Nephron progenitor cell (in vitro differentiated cells): Measurements from ENCODE around the gene CHRDL2.
A peak's percentile ranks its signal among the peaks of the same experiment; 100 is the strongest.
"Not testable (repeated sequence)": the region's sequence is repeated elsewhere in the genome, so short reads cannot be mapped to it uniquely, and the experiment has no call there.

Experiments
- DNase-seq: peaks from one replicate; pipeline ENCODE4 v3.0.0; 2021
- H3K27ac Mint-ChIP-seq: 2 replicates; pipeline ENCODE4 v1.8.0; 2021; ENCODE audit warnings: mild to moderate bottlenecking, moderate library complexity, mixed read lengths
- H3K27me3 Mint-ChIP-seq: 2 replicates; pipeline ENCODE4 v1.8.0; 2021; ENCODE audit warnings: mild to moderate bottlenecking, low read depth, mixed read lengths; ENCODE audit not compliant: poor library complexity
- H3K36me3 Mint-ChIP-seq: 2 replicates; pipeline ENCODE4 v1.8.0; 2021; ENCODE audit warnings: low read depth, mixed read lengths
- H3K4me1 Mint-ChIP-seq: 2 replicates; pipeline ENCODE4 v1.8.0; 2021; ENCODE audit warnings: mixed read lengths
- H3K4me3 Mint-ChIP-seq: 2 replicates; pipeline ENCODE4 v1.8.0; 2021; ENCODE audit warnings: mild to moderate bottlenecking, moderate library complexity, mixed read lengths
- H3K9me3 Mint-ChIP-seq: 2 replicates; pipeline ENCODE4 v1.8.0; 2021; ENCODE audit warnings: mild to moderate bottlenecking, moderate library complexity, mixed read lengths
- CTCF ChIP-seq: fragments of 200-600 bp; sonication (generic); IDR thresholded peaks from 2 replicates; pipeline ENCODE4 v1.5.0; 2021; ENCODE audit warnings: antibody characterized with exemption

CHRDL2 gene

GRCh38 chr11:74776546-74776945 lies 45.3 kb upstream of the CHRDL2 start:
- no peak for TF ChIP-seq CTCF
- Mint-ChIP-seq H3K27me3 (no peaks in the 10 kb centered on the region), H3K9me3 (no peaks in the 10 kb centered on the region), H3K4me3 (no peak overlapping the region), H3K27ac (no peak overlapping the region), H3K36me3 (no peaks in the 10 kb centered on the region), H3K4me1 (peaks cover 9% of the 10 kb centered on the region)
- DNase-seq = no peak

GRCh38 chr11:74775762-74776161 lies 44.5 kb upstream of the CHRDL2 start:
- H3K36me3 Mint-ChIP-seq = no peaks in the 10 kb centered on the region
- H3K27ac Mint-ChIP-seq = no peak overlapping the region
- H3K9me3 Mint-ChIP-seq = no peaks in the 10 kb centered on the region

DNA sequence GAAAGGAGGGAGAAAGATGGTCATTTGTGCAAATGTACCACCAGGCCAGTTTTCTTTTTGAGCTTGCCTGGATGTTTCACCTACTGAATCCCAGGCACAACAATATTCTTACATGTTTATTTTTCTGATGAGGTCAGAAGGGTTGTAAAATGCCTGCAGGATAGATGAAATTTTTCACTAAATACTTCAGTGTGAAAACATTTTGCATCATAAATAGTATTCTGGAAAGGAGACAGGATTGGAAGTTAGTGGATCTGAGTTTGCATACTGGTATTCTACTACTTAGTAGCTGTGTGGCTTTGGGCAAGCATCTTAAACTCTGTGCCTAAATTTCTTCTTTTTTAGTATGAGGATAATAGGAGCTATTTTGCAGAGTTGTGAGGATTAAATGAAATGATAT lies 42.2 kb upstream of the CHRDL2 start:
- H3K27ac Mint-ChIP-seq = no peak overlapping the region
- no peak overlapping the region for H3K4me3 Mint-ChIP-seq

More at GRCh38 chr11:74775762-74776161, 44.5 kb upstream of the CHRDL2 start:
- H3K4me3 Mint-ChIP-seq = no peak overlapping the region
- H3K27me3 Mint-ChIP-seq = no peaks in the 10 kb centered on the region
- no peak for DNase-seq
- peaks cover 9% of the 10 kb centered on the region for H3K4me1 Mint-ChIP-seq
- no peak for TF ChIP-seq CTCF

GRCh38 chr11:74771139-74771538 lies 39.9 kb upstream of the CHRDL2 start:
- no peak for TF ChIP-seq CTCF
- H3K4me1 Mint-ChIP-seq = peaks cover 9% of the 10 kb centered on the region
- DNase-seq = no peak
- peaks cover 6% of the 10 kb centered on the region for H3K9me3 Mint-ChIP-seq
- H3K4me3 Mint-ChIP-seq = no peak overlapping the region
- no peak overlapping the region for H3K27ac Mint-ChIP-seq
- peaks cover 10% of the 10 kb centered on the region for H3K36me3 Mint-ChIP-seq
- no peaks in the 10 kb centered on the region for H3K27me3 Mint-ChIP-seq

More for the DNA sequence above, 42.2 kb upstream of the CHRDL2 start:
- DNase-seq = no peak
- Mint-ChIP-seq H3K27me3 (no peaks in the 10 kb centered on the region), H3K4me1 (peaks cover 9% of the 10 kb centered on the region), H3K9me3 (no peaks in the 10 kb centered on the region), H3K36me3 (no peaks in the 10 kb centered on the region)
- no peak for TF ChIP-seq CTCF

GRCh38 chr11:74770456-74770855 lies 39.2 kb upstream of the CHRDL2 start:
- Mint-ChIP-seq H3K4me3 (no peak overlapping the region), H3K36me3 (peaks cover 16% of the 10 kb centered on the region), H3K9me3 (peaks cover 9% of the 10 kb centered on the region), H3K27ac (no peak overlapping the region), H3K27me3 (no peaks in the 10 kb centered on the region), H3K4me1 (peaks cover 9% of the 10 kb centered on the region)
- DNase-seq = no peak
- TF ChIP-seq CTCF = no peak

GRCh38 chr11:74769055-74769707 lies 38.0 kb upstream of the CHRDL2 start:
- Mint-ChIP-seq H3K27me3 (no peaks in the 10 kb centered on the region), H3K4me1 (peaks cover under 1% of the 10 kb centered on the region), H3K27ac (no peak overlapping the region), H3K36me3 (peaks cover 23% of the 10 kb centered on the region), H3K4me3 (no peak overlapping the region), H3K9me3 (peaks cover 22% of the 10 kb centered on the region)
- TF ChIP-seq CTCF = no peak
- DNase-seq = no peak

DNA sequence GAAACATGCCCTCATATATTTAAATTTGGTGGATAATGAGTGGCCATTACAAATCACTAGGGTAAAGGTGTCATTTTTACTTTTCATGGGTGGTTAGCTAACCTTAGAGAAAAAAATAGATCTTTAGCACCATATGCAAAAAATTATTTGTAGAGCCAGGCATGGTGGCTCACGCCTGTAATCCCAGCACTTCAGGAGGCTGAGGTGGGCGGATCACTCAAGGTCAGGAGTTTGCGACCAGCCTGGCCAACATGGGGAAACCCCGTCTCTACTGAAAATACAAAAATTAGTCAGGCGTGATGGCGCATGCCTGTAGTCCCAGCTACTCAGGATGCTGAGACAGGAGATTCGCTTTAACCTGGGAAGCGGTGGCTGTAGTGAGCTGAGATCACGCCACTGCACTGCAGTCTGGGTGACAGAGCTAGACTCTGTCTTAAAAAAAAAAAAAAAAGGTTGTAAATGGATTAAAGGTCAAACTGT lies 37.0 kb upstream of the CHRDL2 start:
- H3K27me3 Mint-ChIP-seq, DNase-seq, H3K4me1 Mint-ChIP-seq, H3K4me3 Mint-ChIP-seq: not testable (repeated sequence)
- Mint-ChIP-seq H3K9me3 (peaks cover 31% of the 10 kb centered on the region), H3K36me3 (peaks cover 33% of the 10 kb centered on the region), H3K27ac (peak overlapping the region; percentile 52)
